OCI-LY3 (cell line): Measurements from ENCODE around the gene SCIN.
"Not testable (repeated sequence)": the region's sequence is repeated elsewhere in the genome, so short reads cannot be mapped to it uniquely, and the experiment has no call there.

Experiments
- CTCF ChIP-seq: fragments of 200-600, 300-600 bp; sonication (generic); IDR thresholded peaks from 2 replicates; pipeline ENCODE4 v1.5.1; 2014; ENCODE audit warnings: antibody characterized with exemption, low read length, low read depth
- EZH2phosphoT487 ChIP-seq: fragments of 200-600 bp; shearing (Covaris generic); IDR thresholded peaks from 2 replicates; pipeline ENCODE4 v1.6.1; 2018; ENCODE audit warnings: antibody characterized with exemption, mixed run types, low read depth

DNA sequence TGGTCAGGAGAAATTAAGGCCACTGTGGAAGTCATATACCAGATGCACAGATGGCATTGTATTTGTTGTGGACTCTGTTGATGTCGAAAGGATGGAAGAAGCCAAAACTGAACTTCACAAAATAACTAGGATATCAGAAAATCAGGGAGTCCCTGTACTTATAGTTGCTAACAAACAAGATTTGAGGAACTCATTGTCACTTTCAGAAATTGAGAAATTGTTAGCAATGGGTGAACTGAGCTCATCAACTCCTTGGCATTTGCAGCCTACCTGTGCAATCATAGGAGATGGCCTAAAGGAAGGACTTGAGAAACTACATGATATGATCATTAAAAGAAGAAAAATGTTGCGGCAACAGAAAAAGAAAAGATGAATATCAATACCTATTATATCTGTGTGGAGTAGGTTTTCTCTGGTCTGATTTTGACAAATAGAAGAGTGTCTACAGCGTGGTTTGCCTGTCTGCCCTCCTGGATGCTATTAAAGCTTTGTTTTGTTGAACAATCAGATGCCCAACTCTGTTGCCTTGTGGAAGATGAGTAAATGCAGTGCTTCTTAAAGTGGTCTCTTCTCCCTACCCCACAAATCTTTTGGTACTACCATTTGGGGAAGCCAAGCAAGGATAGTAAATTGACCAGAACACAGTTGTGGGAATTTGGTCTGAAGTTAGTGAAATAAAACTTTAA is 118.1 kb downstream of the SCIN start:
- TF ChIP-seq CTCF, EZH2phosphoT487: not testable (repeated sequence)
